ENCODE data around the gene F7.

Gene F7

GRCh38 chr13:113061271-113061625 is 44.3 kb upstream of the F7 start:
- H3K9me3 ChIP-seq (ENCODE audit: control insufficient read depth, insufficient read depth, low read depth, low read length) = no peaks in the 10 kb centered on the region
- ChIA-PET POLR2A (interaction anchor here (0.6 kb wide), 1 partner anchor 335 kb away, joined by 3 read pairs; no protein-coding TSS in a partner anchor), CTCF (no interaction called here)
- H3K4me1 ChIP-seq (ENCODE audit: control insufficient read depth, insufficient read depth, low read length) = no peaks in the 10 kb centered on the region
- no peak for TF ChIP-seq ZNF366 (tag by site-specific recombination; conservative IDR thresholded peaks at IDR 0.05)
- no peak for TF ChIP-seq ZXDB (tag by site-specific recombination; IDR thresholded peaks at IDR 0.05)
- TF ChIP-seq ZNF302 (tag by site-specific recombination; IDR thresholded peaks at IDR 0.05; ENCODE audit: low read depth) = no peak
- TF ChIP-seq ZNF521 (tag by site-specific recombination; IDR thresholded peaks at IDR 0.05) = no peak
- H3K36me3 ChIP-seq (ENCODE audit: control insufficient read depth in 2 of 2, insufficient read depth in 1 of 2, low read length in 2 of 2) = no peaks in the 10 kb centered on the region
- H3K4me3 ChIP-seq (ENCODE audit: low read depth, low read length) = no peak overlapping the region
- no peak overlapping the region for H3K27ac ChIP-seq (ENCODE audit: extremely low read depth, low read depth, low read length)

DNA sequence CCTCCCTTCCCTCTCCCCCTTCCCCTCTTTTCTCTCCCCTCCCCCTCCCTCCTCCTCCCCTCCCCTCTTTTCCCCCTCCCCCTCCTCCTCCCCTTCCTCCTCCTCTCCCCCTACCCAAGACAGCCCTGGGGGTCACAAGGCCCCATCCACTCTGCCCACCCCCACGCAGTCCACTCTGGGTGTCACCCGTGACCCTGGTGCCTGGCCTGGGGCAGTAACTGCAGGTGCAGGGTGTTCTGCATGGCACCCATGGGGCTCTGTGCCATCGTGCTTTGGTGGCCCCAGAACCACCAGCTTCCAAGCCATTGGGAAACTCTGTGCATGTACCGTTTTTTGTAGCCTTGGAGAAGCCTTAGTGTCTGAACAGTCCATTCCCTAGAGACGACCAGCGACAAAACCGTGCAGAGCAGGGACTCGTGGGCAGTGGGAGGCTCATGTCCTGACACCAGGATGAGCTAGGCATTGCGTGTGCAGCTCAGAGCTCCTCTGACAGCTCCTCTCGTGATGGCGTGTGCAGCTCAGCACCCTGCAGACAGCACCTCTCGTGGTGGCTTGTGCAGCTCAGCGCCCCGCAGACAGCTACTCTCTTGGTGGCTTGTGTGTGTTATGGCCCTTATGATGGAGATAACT is 43.7 kb upstream of the F7 start:
- Histone ChIP-seq H3K9me3 (ENCODE audit: control insufficient read depth, insufficient read depth, low read depth, low read length) (no peaks in the 10 kb centered on the region), H3K4me1 (ENCODE audit: control insufficient read depth, insufficient read depth, low read length) (no peaks in the 10 kb centered on the region), H3K36me3 (ENCODE audit: control insufficient read depth in 2 of 2, insufficient read depth in 1 of 2, low read length in 2 of 2) (no peaks in the 10 kb centered on the region), H3K27ac (ENCODE audit: extremely low read depth, low read depth, low read length) (no peak overlapping the region), H3K4me3 (ENCODE audit: low read depth, low read length) (no peak overlapping the region)
- CTCF ChIA-PET = no interaction called here
- TF ChIP-seq ZNF600 (tag by site-specific recombination; IDR thresholded peaks at IDR 0.05) (0 out of 2 replicates have a peak, but pooled peaks have one; percentile 31), ZNF416 (tag by site-specific recombination; IDR thresholded peaks at IDR 0.05) (no peak)
- POLR2A ChIA-PET = no interaction called here

DNA sequence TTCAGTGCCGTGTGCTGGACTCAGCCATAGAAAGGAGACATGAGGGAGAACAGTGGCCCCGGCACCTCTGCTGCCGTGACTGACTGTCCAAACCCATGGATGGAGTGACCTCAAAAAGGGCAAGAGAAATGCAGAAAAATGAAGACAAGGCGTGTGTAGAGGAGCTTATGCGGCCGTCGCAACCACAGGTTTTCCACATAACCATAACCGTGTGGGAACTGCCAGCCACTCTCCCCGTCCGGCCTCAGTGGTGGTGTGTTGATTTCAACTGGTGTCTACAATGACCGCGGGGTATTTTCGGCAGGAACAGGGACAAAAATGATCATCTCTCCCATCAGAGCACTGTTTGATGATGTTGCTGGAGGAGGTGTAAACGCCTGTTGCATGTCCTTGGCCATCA is 42.9 kb upstream of the F7 start:
- Histone ChIP-seq H3K27ac (ENCODE audit: extremely low read depth, low read depth, low read length) (no peak overlapping the region), H3K4me1 (ENCODE audit: control insufficient read depth, insufficient read depth, low read length) (no peaks in the 10 kb centered on the region), H3K4me3 (ENCODE audit: low read depth, low read length) (no peak overlapping the region), H3K36me3 (ENCODE audit: control insufficient read depth in 2 of 2, insufficient read depth in 1 of 2, low read length in 2 of 2) (no peaks in the 10 kb centered on the region), H3K9me3 (ENCODE audit: control insufficient read depth, insufficient read depth, low read depth, low read length) (no peaks in the 10 kb centered on the region)
- no peak for TF ChIP-seq ZNF426 (tag by site-specific recombination; IDR thresholded peaks at IDR 0.05)
- no peak for TF ChIP-seq FEZF1 (tag by site-specific recombination; IDR thresholded peaks at IDR 0.05)
- TF ChIP-seq SCRT1 (tag by site-specific recombination; IDR thresholded peaks at IDR 0.05; ENCODE audit: borderline replicate concordance) = 0 out of 2 replicates have a peak, but pooled peaks have one; percentile 41
- peak; percentile 68 for TF ChIP-seq SCRT2 (tag by site-specific recombination; IDR thresholded peaks at IDR 0.05)
- CTCF ChIA-PET = no interaction called here
- POLR2A ChIA-PET = no interaction called here

- CTCF ChIA-PET = no interaction called here
- Histone ChIP-seq H3K36me3 (ENCODE audit: control insufficient read depth in 2 of 2, insufficient read depth in 1 of 2, low read length in 2 of 2) (no peaks in the 10 kb centered on the region), H3K27ac (ENCODE audit: extremely low read depth, low read depth, low read length) (no peak overlapping the region), H3K4me1 (ENCODE audit: control insufficient read depth, insufficient read depth, low read length) (no peaks in the 10 kb centered on the region), H3K9me3 (ENCODE audit: control insufficient read depth, insufficient read depth, low read depth, low read length) (no peaks in the 10 kb centered on the region), H3K4me3 (ENCODE audit: low read depth, low read length) (no peak overlapping the region)
- POLR2A ChIA-PET = no interaction called here
- peak; percentile 86 for TF ChIP-seq ZFHX2 (tag by site-specific recombination; conservative IDR thresholded peaks at IDR 0.05)
- no peak for TF ChIP-seq ZNF223 (tag by site-specific recombination; IDR thresholded peaks at IDR 0.05)
- no peak for TF ChIP-seq ZNF777 (tag by site-specific recombination; IDR thresholded peaks at IDR 0.05; ENCODE audit: borderline replicate concordance)
- peak; percentile 75 for TF ChIP-seq EGR2 (tag by site-specific recombination; IDR thresholded peaks at IDR 0.05; ENCODE audit: low read depth)
Measured at GRCh38 chr13:113063091-113063491, 42.5 kb upstream of the F7 start.

- Histone ChIP-seq H3K9me3 (ENCODE audit: control insufficient read depth, insufficient read depth, low read depth, low read length) (no peaks in the 10 kb centered on the region), H3K36me3 (ENCODE audit: control insufficient read depth in 2 of 2, insufficient read depth in 1 of 2, low read length in 2 of 2) (no peaks in the 10 kb centered on the region), H3K27ac (ENCODE audit: extremely low read depth, low read depth, low read length) (no peak overlapping the region), H3K4me1 (ENCODE audit: control insufficient read depth, insufficient read depth, low read length) (no peaks in the 10 kb centered on the region), H3K4me3 (ENCODE audit: low read depth, low read length) (no peak overlapping the region)
- CTCF ChIA-PET = no interaction called here
- POLR2A ChIA-PET = interaction anchor here (0.6 kb wide), 1 partner anchor 234 kb away, joined by 3 read pairs; no protein-coding TSS in a partner anchor
- TF ChIP-seq HIC1 (tag by site-specific recombination; IDR thresholded peaks at IDR 0.05) (no peak), ZNF211 (tag by site-specific recombination; IDR thresholded peaks at IDR 0.05; ENCODE audit: low read depth) (no peak), REPIN1 (tag by site-specific recombination; IDR thresholded peaks at IDR 0.05; ENCODE audit: low read depth) (no peak), ZNF155 (tag by site-specific recombination; IDR thresholded peaks at IDR 0.05) (no peak), ZNF513 (tag by site-specific recombination; IDR thresholded peaks at IDR 0.05) (no peak), GFI1B (tag by site-specific recombination; IDR thresholded peaks at IDR 0.05) (no peak), ZNF600 (tag by site-specific recombination; IDR thresholded peaks at IDR 0.05) (no peak), ZIC2 (tag by site-specific recombination; IDR thresholded peaks at IDR 0.05) (no peak), ZNF521 (tag by site-specific recombination; IDR thresholded peaks at IDR 0.05) (no peak)
Measured at GRCh38 chr13:113064000-113064533, 41.5 kb upstream of the F7 start.

All from HEK293 (cell line).